WERI-Rb-1 (cell line): ENCODE data around the gene LNP1.

ENCODE experiments used
- DNase-seq: peaks from one replicate; pipeline ENCODE4 v3.0.0-alpha.2; 2020
- H3K27ac ChIP-seq: fragments of 250-450 bp; sonication (Bioruptor Pico); 2 replicates; pipeline ENCODE4 v1.5.1; 2020; ENCODE audit warnings: mild to moderate bottlenecking, moderate library complexity
- H3K27me3 ChIP-seq: fragments of 250-450 bp; sonication (Bioruptor Pico); 2 replicates; pipeline ENCODE4 v1.5.1; 2021; ENCODE audit warnings: mild to moderate bottlenecking, low read depth, moderate library complexity; ENCODE audit not compliant: insufficient read depth, severe bottlenecking
- H3K36me3 ChIP-seq: fragments of 250-450 bp; sonication (Bioruptor Pico); 2 replicates; pipeline ENCODE4 v1.5.1; 2020; ENCODE audit warnings: mild to moderate bottlenecking, moderate library complexity
- H3K4me3 ChIP-seq: 2 replicates; pipeline ENCODE4 v1.5.1; 2011; ENCODE audit warnings: low read depth, mild to moderate bottlenecking, control low read depth, low read length
- H3K9me3 ChIP-seq: fragments of 250-450 bp; sonication (Bioruptor Pico); 2 replicates; pipeline ENCODE4 v1.5.1; 2021; ENCODE audit warnings: mild to moderate bottlenecking, moderate library complexity; ENCODE audit not compliant: severe bottlenecking
- CTCF ChIP-seq: IDR thresholded peaks from 2 replicates; pipeline ENCODE4 v1.5.1; 2011; ENCODE audit warnings: low read depth, mild to moderate bottlenecking, control low read depth, inconsistent platforms, low read length

Gene LNP1

DNA sequence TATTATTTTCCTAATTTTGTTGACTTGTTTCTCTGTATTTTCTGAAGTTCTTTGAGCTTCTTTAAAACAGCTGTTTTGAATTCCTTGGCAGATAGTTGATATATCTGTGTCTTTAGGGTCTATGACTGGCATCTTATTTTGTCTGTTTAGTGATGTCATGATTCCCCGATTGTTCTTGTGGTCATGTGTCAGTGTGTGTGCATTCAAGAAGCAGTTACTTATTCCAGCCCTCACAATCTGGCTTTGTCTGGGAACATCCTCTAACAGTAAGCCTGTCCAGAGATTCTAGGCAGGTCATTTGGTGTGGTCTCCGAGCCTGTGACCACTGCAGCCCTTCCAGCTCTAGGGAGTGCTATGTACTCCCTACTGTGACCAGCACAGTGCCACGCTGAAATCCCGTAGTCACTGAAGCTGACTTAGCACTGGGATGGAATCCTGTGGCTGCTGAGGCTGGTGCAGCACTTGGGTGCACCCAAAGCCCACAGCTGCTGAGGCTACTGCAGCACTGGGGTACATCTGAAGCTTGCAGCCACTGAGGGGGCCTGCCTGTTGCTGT is 6.7 kb downstream of the LNP1 start:
- no peak for TF ChIP-seq CTCF
- no peaks in the 10 kb centered on the region; the same call in 1 of the 2 replicates for H3K36me3 ChIP-seq
- H3K27ac ChIP-seq, result no peak overlapping the region
- H3K9me3 ChIP-seq, result no peaks in the 10 kb centered on the region
- no peak overlapping the region for H3K4me3 ChIP-seq
- no peaks in the 10 kb centered on the region for H3K27me3 ChIP-seq
- no peak for DNase-seq

- no peak for TF ChIP-seq CTCF
- H3K27me3 ChIP-seq, result no peaks in the 10 kb centered on the region
- no peaks in the 10 kb centered on the region; the same call in 1 of the 2 replicates for H3K36me3 ChIP-seq
- DNase-seq, result no peak
- no peak overlapping the region for H3K27ac ChIP-seq
- no peak overlapping the region for H3K4me3 ChIP-seq
- no peaks in the 10 kb centered on the region for H3K9me3 ChIP-seq
Measured at GRCh38 chr3:100411091-100411982, 10.0 kb downstream of the LNP1 start.

DNA sequence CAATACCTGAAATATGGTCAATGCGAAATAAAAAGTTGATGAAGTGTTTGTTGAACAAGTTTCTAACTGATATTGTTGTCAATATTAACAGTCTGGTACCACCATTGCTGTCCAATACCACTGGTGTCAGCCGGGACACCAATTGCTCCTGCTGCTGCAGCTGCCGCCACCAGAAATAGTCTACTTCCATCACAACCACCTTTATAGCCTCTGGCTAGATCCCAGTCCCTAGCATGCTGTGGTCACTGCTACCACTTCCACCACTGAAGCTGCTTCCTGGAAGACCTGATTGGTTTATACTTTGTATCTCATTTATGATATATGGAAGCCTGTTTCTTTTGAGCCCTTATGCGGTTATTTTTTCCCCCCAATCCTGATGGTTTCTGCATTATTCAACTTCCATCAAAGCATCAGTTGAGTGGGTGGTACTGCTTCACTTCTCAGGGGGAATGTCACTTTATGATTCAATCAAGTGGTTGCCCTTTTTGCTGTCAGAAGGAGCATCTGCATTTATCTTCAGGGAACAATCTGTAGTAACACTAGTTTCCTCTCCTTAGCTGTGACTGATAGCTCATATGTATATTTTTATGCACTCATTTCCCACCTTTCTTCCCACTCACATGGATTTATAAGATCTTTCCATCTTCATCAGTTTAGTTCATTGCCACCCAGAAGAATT is 11.7 kb downstream of the LNP1 start:
- DNase-seq, result no peak
- no peak for TF ChIP-seq CTCF
- Histone ChIP-seq H3K4me3 (no peak overlapping the region), H3K27me3 (no peaks in the 10 kb centered on the region), H3K9me3 (no peaks in the 10 kb centered on the region), H3K27ac (no peak overlapping the region), H3K36me3 (no peaks in the 10 kb centered on the region; the same call in 1 of the 2 replicates)

- TF ChIP-seq CTCF, result no peak
- no peaks in the 10 kb centered on the region; the same call in 1 of the 2 replicates for H3K36me3 ChIP-seq
- DNase-seq, result no peak
- H3K27ac ChIP-seq, result no peak overlapping the region
- H3K27me3 ChIP-seq, result no peaks in the 10 kb centered on the region
- H3K4me3 ChIP-seq, result no peak overlapping the region
- H3K9me3 ChIP-seq, result no peaks in the 10 kb centered on the region
Measured at GRCh38 chr3:100413613-100414012, 12.3 kb downstream of the LNP1 start.

- no peak for DNase-seq
- TF ChIP-seq CTCF, result no peak
- Histone ChIP-seq H3K9me3 (no peaks in the 10 kb centered on the region), H3K27ac (no peak overlapping the region), H3K27me3 (no peaks in the 10 kb centered on the region), H3K36me3 (no peaks in the 10 kb centered on the region), H3K4me3 (no peak overlapping the region)
Measured at GRCh38 chr3:100416176-100416575, 14.8 kb downstream of the LNP1 start.
